Measurements from ENCODE around the gene EXPH5.
A peak's percentile ranks its signal among the peaks of the same experiment; 100 is the strongest.
"Not testable (repeated sequence)": the region's sequence is repeated elsewhere in the genome, so short reads cannot be mapped to it uniquely, and the experiment has no call there.

EXPH5 gene, protein sequence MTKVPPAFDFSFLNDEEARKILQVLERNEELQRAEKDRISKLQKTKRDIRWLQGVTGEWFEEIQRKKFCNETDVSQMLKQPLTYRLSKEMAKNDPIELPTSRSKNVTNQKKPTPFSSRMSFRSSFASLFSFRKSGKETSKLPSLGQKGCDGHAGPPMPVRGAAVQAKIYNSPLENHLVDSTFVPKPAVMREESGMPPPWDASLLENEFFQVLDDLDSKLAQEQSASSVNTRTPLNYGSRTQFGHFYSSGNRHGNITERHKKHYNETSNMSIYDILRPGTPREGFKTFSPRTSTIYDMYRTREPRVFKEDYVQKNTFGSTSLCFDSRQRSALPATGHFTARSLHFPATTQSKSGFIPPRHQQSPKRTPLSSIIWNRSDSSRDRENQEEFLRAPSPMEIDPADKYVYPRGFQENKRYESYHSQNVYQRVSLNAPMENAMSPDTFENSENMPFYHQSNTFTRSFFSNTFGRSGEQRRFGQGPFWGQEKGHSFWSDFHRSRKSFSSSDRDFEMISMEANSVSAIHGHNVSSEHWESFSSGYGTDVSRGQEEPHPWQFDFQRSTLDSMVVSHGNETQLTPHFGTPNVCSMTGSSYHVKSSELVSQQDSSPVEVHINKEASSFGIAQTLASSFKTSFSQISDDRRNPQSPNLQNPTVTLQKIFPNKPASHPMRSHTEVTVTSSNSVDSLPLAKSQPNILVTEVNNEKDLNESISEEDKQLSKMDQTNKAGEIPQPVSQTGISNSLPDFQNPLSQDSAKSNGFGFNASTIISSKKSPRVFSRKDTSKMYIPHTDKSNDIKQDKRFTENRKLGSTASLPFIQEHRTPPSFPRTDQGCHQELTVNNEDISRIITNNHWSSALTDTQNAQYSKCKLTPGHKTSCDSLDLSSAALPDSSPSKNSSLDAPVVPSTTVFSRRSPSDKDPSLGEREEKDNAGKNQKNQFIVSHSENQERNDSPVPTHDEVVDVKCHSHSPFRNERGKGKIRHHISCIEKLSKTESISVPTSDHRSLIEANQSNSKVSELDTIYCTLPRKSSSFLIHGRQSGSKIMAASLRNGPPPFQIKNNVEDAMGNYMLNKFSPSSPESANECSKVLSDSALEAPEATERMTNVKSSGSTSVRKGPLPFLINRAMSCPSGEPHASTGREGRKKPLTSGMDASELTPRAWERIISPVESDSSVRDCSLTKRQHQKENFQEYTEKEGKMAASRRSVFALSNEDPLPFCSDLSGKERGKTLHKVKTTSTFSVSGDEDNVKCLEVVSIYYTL (N-terminal part only)
- total RNA-seq = 1.2 to 3.6 reads per million in 2 donors

DNA sequence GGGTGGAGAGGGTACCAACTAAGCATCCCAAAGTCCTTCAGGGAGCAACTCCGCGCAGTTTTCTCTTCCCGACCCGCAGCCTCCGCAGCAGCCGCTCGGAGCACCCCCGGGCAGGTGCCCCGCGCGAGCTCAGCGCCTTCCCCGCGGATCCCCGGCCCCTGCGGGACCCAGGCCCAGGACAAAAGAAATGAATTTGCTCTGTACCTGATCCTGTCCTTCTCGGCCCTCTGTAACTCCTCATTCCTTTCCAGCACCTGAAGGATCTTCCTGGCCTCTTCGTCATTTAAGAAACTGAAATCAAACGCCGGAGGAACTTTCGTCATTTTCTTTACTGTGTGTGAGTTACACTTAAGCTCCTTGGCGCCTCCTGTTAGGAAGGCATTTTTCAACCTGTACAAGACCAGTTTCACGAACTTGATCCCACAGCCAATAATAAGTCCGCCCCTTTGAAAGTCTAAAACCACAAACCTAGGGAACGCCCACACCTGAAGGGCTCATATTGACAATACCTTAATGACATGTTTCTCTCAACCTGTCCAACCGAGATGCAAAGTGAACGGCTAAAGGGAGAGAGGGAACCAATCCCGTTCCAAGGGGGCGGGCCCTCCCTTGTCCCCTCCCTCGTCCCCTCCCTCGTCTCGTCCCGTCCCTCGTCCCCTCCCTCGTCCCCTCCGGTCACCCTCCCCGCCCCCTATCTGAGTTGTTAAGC, at the start of gene EXPH5:
EXPH5 (minus strand) TSS at position 555 of the 709 bp plus-strand sequence; CDS start at position 323, 232 bp downstream.
- DNase-seq = peak; percentile 46 to 84 (median 72)

DNA sequence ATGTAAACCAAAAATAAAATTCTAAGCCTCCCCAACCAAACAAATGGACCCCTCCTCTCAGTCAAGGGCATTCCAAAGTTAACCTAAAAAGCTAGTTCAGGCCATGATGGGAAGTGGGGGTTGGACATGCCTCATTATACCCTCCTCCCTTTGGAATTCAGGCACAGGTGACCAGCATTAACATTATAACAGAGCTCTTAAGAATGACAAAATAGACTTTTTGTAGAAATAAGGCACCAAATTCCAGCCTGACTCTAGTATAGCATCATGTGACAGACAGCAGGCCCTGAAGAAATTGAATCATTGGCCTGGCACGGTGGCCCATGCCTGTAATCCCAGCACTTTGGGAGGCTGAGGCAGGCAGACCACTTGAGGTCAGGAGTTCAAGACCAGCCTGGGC, 48.2 kb upstream of the EXPH5 start:
- DNase-seq = not testable (repeated sequence)

DNA sequence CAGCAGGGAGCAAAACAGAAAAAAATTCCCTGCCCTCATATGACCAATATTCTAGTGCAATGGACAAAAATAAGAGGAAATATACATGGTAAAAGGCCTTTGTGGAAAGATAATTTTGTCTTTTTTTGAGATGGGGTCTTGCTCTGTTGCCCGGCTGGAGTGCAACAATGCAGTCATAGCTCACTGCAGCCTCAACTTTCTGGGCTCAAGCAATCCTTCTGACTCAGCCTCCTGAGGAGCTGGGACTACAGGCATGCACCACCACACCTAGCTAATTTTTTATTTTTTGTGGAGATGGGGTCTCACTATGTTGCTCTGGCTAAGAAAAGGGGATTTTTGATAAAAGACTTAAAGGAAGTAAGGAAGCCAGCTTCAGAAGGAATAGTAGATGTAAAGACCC, 45.6 kb upstream of the EXPH5 start:
- no peak for DNase-seq

DNA sequence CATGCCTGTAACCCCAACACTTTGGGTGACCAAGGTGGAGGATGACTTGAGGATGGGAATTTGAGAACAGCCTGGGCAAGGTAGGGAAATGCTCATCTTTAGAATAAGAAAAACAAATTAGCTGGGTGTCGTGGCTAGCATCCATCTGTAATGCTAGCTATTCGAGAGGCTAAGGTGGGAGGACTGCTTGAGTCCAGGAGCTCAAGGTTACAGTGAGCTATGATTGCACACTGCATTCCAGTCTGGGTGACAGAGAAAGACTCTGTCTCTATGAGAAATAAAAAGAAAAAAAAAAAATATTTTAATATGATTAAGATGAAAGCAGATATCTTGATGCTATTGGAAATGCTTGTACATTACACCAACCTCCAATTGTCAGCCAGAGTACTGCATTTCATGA, 42.7 kb upstream of the EXPH5 start:
- no peak for DNase-seq

DNA sequence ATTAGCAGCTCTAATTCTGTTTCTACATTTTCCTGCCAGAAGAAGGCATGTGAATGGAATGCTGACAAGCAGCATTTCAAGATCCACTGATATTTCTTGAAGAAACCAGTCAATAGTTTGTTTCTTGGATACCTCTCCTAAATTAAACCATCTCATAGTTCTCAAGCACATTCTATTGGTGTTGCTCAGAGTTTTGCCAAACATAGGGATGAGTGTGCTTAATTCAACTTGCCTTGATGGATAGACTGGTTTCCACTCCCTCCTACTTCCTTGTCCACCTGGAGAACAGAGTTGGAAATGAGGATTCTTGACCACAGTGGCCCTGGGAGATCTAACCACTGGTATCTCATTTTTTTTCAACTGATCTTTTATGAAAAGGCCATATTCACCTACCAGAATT, 41.5 kb upstream of the EXPH5 start:
- no peak for DNase-seq

DNA sequence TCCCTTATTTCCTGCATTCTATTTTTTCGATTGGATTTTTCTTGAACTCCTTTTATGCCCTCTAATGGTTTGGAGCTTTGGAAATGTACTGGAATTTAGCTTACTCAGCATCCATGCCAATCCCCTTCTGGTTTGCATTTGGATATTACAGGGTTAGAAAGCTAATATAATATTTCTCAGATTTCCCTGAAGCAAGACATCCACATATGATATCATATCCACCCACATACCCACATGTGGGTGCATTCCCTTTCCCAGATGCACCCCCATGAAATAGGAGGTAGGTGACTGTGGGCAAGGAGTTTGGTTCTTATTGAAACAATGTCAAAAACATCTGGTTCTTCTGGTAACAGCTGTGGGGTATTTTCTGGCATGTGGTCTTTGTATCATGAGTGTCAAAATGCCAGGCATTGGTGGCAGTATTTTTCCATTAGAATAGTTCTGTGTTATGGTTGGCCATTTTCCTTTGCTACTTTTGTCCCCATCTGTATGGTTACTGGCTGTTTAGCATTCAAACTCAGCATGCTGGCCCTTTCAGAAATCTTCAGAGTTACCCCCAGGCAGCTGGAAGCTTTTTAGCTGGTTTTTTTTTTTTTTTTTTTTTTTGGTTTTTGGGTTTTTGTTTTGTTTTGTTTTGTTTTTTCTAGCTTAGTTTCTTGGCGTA, 38.6 kb upstream of the EXPH5 start:
- DNase-seq = no peak

DNA sequence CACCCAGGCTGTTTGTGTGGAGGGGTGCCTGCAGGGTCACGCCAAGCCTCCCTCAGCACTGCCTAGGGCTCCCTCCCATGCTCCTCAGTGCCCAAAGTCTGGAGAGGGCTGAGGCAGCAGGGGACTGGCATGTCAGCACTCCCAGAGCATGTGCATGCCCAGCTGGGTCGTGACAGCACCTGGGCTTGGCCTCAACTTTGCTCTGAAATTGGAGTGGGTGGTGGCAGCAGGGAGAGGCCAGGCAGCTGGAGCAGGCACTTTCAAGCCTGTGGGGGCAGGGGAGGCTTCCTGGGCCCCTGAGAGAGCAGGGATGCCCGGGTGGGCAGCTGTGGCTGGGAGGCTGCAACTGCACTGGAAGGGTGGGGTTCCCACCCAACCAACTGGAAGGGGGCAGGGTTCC, 35.7 kb upstream of the EXPH5 start:
- DNase-seq = no peak

DNA sequence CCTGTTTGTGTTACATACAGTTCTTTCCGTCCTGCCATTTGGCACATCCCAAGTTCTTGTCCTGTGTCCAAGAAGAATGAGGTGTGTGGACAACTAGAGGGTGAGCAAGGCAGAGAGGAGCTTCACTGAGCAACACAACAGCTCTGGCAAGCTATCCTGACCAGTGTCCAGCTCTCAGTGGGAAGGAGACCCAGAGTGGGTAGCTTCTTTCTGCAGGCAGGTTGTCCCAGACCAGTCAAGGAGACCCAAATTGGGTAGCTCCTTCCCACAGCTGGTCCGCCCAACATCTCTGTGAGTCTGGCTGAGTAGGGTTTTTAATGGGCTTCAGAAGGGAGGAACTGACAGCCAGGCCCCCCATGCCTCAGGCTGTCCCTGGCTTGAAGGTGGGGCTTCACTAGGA, 35.2 kb upstream of the EXPH5 start:
- DNase-seq = no peak

DNA sequence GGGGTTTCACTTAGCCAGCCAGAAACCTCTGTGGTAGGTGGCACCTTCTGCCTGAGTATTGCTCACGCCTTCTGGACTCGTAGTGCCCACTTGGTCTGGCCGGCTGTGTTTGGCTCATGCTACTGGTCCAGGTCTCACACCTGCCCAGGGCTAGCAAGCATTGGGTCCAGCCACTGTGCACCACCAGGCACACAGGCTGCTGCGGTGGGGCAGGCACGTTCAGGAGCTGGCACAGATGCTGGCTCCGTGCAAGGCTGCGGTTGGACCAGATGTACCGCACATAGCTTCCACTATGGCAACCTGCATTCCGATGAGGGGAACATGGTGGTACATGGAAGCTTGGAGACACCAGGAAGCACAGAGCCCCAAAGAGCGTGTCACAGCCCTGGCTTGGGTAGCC, 34.8 kb upstream of the EXPH5 start:
- DNase-seq = no peak

DNA sequence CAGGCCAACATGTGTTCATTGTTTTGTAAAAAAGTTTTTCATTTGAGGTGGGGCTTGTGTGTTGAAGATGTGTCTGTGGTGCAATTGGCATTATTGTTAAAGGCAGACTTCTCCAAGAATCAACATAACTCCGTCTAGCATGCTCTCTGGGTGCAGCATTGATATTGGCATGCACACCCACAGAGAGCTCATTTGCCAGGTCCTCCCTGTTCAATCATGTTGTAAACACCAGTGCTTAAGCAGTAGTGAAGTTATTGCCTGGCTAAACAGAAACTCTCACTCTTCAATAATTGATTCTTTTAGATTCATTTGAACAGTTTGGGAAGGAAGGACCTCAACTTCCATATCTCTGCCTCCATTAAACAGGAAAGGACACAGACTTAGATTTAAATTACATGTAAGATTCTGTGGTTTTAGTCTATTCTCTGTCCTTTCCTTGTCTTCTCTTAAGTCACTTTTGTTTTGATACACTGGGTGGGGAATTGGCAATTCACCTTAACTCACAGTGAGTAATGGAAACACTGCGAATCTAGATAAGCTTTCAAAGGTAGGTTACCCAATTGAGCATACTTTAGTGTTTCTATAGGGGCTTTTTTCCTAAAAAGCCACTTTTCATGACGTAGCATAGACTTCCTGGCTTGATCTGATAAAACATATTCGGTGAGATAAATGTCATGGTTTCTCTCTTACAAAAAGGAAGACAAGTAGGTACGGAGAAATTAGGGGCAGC, 30.8 kb upstream of the EXPH5 start:
- peak in 1 of 5 experiments; percentile 29 for DNase-seq

DNA sequence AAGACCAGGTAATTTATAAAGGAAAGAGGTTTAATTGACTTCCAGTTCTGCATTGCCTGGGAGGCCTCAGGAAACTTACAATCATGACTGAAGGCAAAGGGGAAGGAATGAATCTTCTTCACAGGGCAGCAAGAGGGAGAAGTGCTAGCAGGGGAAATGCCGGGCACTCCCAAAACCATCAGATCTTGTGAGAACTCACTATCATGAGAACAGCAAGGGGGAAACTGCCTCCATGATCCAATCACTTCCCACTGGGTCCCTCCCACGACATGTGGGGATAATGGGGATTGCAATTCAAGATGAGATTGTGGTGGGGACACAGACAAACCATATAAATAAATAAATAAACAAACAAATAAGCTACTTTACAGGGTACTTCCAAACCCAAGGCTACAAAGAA, 28.8 kb upstream of the EXPH5 start:
- no peak for DNase-seq

DNA sequence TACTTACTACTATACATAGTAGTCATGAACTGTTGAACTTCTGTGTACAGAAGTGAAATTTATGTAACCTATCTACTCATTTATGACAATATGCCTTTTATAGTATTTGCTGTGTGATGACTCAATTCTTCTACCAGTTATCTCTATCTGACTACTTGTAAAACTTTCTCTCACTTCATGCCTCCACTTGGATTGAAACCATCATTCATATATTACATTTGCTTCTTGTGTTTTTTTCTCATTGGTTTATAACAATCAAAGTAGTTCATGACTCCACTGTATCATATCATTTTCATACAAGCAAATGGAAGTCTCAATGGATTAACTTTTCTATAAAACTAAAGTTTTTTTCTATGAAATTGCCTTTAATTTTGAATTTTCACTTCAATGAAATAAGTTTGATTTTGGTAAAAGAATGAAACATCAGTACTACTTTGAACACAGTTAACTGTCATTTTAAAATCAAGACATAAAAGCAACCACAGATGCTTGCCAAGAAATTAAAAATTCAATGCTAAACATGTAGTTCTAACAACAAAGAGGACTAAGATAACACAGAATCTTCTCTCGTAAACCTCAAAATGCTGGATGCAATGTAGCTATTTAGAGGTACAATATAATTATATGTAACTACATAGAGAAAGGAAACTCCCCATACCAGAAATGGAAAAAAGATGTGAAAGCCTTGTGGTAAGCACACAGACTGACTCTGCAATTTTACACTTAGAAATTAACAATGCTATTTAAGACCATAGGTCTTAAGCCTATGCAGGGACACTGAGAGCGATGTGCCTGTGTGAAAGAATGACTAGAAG, 27.6 kb upstream of the EXPH5 start:
- DNase-seq = peak in 1 of 5 experiments; percentile 41

DNA sequence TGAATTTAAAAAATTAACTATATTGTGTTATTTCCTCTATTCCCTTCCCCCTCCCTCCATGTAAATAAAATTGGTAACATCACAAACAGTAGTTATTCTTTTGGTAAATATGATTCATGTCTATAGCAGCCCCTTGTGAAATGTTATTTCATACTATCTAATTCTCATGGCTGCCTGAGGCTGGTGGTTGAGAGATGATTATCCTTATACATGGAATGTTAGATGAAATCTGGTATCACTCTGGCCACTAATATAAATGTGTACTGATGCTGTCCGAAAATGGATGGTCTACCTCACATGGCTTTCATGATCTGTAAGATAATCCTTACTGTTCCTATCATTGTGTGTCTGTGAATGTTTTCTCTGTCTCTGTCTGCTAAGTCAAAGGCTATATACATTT, 25.0 kb upstream of the EXPH5 start:
- DNase-seq = no peak

DNA sequence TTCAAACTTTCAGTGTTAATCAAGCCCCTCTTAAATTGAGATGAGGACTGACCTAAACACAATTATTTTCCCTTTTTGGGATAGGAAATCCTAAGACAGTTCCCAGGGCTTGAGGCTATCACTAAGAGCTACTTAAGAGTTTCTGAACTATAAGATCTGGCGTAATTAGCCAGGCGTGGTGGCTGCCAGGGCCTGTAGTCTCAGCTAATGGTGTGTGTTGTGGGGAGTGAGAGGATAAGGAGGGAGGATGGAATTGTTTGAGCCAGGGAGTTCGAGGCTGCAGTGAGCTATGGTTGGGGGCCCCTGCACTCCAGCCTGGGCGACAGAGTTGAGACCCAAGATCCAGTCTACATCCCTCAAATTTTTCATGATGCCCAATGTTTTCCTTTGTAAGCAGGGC, 23.5 kb upstream of the EXPH5 start:
- DNase-seq = no peak

DNA sequence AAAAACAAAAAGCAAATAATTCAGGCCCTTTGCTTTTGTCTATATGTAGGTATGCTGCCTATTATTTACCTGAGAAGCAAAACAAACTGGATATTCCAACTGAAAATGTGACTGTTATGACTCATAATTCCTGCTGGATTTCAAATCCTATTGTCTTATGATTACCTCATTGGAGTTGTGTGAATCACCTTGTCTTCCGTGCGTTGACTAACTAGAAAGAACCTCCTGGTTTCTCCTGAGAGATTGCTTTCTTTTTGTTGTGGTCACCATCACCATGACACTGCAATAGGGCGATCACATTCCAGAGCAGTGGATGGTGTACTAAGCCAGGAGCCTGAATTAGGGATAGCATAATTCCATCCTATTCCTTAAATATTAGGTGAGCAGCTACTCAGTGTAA, 23.0 kb upstream of the EXPH5 start:
- no peak for DNase-seq

DNA sequence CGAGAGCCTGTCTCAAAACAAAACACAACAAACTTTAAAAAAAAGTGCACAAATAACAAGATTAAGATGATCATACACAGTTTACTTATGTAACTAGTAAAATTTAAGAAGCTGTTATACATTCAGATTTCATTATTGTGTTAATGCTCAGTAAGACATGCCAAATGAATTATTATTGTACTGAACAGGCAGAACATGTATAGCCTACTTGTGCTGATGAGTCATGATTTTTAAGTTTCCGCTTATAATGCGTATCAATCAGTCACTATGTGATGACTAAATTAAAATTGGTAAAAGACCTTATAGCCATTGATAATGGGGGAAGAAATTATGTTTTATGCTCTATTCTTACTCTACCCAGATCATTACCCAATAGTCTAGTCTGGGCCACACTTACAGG, 20.5 kb upstream of the EXPH5 start:
- no peak for DNase-seq

DNA sequence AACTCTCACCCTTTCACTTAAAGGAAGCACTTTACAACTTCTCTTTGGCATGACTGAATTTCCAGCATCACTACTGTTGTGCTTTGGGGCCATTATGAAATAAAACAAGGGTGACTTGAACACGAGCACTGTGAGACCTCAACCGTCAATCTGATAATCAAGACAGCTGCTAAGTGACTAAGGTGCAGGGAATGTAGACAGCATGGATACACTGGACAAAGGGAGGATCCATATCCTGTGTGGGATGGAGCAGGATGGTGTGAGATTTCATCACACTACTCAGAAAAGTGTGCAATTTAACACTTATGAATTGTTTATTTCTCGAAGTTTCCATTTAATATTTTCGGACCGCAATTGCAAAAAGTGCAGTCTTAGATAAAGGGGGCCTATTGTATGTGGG, 16.1 kb upstream of the EXPH5 start:
- DNase-seq = no peak

DNA sequence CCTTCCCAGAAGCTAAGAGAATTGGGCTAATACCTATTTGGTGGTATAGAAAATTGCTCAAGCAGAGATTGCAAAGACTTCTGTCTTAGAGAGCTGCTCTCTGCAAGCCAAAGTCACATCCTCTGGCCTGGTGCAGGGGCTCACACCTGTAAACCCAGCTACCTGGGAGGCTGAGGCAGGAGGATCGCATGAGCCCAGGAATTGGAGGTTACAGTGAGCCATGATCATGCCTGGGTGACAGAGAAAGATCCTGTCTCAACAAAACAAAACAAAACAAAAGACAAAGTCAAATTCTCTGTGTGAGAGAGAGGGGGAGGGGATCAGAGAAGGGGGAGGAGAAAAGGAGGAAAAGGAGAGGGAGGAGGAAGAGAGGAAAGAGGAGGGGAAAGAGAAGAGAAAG, 15.0 kb upstream of the EXPH5 start:
- DNase-seq = no peak

DNA sequence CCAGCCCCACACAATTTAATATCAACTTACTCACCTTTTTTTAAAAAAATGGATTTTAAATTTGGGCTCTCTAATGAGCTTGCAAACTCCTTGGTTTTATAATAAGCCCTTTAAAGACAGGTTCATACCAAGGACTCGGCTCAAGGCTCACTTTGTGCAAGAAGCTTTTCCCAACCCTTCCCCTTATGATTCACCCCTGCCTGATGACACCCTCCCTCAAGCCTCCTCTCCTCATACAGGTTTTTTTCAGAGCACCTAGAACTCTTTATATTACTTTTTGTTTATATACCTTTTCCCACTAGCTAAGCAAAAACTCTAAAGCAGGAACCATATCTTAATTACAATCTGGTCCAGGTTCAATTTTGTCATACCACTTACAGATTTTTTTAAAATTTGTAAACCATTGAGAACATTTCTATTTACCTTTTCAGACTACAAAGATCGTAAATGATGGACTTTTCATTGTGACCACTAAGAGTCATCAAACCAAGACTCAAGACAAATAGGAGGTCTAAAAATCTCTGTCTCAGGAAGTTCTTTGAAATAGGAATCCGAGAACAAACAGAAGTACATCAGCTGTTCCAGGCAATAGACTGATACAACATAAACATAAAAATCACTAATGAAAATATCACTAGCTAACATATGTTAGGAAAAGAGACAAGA, 13.1 kb upstream of the EXPH5 start:
- no peak for DNase-seq

DNA sequence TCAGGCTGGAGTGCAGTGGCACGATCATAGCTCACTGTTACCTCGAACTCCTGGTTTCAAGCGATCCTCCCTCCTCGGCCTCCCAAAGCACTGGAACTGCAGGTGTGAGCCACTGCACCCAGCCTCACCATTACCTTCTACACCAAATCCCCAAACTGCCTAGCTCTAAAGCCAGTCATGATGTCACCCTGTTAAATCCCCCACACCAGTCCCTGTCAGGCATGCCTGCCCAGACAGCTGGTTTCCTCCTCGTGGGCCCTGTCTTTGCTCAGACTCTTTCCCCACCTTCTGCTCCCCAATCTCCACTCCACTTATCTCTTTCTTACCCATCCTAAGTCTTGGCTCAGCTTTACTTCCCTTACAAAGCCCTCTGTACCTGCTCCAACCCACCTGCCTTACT, 12.5 kb upstream of the EXPH5 start:
- DNase-seq = no peak
